Right ventricle myocardium inferior (tissue), 1 donor: ENCODE results near the gene RBPJL. TPM values are rescaled to one million over a fixed set of nuclear protein-coding genes. Genes with fewer than 3 reads are reported as not detected.

Experiments used
- ATAC-seq: fragments of 200-7000 bp; cut with Tn5 transposase; one replicate; pipeline ENCODE4 v1.9.1; 2020; ENCODE audit warnings: mild to moderate bottlenecking, moderate library complexity
- DNase-seq: peaks from one replicate; pipeline ENCODE4 v3.0.0; 2021; ENCODE audit errors: missing footprints
- intact Hi-C: fragments of 100-400 bp; cut with DNase I; formaldehyde crosslinking; loops from one replicate; pipeline ENCODE4 v1.11.0; 2022
- total RNA-seq: library from RNA; stranded (reverse); fragmentation: NEBNext Ultra II Directional; extraction: Animal tissue kit (Norgen Biotek cat#: 25700); gene quantifications from one replicate; pipeline ENCODE4 v1.2.1, GENCODE V29; 2021
- donor health status: DM: no; HTN: yes; CAD: no; lungs with severe emphysema.

RBPJL gene
- total RNA-seq, 1 donor from 2014 or later, result not detected

DNA sequence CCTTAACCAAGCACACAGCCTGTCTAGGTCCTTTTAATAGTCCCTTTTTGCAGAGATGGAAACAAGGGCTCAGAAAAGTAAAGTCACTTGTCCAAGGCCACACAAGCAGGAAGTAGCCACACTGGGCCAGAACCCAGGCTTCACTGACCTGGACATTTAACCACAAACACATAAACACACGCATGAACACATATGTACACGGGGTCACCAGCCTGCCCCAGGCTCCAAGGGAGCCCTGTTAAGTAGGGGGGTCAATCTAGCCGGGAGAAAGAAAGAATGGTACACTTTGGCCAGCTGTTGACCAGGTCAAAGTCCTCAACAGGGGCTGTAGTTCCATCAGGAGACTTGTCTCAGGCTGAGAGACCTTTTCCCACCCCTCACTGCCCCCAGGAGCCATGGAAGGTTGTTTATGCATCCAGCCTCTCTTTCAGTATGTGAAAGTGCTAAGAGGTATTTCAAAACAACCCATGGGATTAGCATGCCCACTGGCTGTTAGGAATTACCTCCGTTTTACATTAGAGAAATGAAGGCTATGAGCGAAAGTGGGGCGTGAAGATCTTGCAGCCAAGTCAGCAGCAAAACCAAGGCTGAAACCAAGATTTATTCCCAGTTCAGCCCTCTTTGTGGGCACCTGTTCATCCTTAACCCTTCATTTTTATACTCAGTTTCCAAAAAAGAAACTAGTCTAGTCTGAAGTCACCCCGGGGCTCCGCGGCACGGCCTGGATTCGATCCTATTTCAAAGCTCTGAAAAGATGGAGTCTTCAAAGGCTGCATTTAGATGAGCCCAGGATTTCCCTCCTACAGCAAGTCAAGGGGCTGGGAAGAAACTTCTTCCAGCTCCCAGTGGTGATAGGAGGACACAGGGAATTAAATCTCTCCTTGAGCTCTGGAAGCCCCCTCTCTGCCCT is 31.7 kb downstream of the RBPJL start:
- intact Hi-C loops, result no loop called here
- ATAC-seq, result no peak
- DNase-seq, result no peak

DNA sequence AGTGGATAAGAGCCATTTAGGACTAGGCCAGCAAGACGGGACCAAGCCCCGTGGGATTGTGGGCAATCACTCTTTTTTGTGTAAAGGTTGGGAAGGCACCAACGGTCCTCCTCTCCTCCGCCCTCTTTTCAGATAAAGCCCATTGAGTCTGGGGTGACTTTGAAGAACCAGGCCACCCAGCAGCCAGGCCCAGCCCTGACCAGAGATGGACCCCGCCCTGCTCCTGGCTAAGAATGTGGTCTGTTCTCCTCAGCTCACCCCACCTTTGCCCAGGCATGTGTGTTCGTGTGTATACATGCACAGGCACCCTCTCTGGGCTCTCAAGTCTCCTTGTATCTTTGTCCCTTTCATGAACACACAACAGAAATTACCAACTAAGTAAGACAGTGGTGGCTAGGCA is 32.4 kb downstream of the RBPJL start:
- no peak for ATAC-seq
- DNase-seq, result no peak
- intact Hi-C loops, result no loop called here

DNA sequence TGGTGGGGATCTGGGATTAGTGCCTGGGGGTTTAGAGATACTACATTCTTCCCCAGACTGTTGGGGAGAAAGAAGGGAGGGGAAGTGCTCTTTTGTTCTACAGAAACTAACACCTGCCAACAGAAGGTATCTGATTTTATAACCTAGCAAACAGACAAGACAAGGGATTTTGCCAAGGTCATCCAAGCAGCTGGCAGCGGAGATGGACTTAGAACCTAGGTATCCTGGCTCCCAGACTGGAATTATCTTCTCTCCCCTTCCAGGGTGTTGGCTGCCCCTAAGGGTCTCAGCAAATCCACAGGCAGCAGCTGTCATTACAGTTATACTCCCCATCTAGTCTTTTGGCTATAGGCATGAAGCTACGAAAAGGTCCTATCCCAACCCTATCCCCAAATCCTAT is 33.2 kb downstream of the RBPJL start:
- no peak for ATAC-seq
- intact Hi-C loops, result loop anchor here (1.0 to 5.0 kb wide), 2 partner anchors 19 to 68 kb away; partner anchors contain the start of gene DBNDD2
- no peak for DNase-seq

DNA sequence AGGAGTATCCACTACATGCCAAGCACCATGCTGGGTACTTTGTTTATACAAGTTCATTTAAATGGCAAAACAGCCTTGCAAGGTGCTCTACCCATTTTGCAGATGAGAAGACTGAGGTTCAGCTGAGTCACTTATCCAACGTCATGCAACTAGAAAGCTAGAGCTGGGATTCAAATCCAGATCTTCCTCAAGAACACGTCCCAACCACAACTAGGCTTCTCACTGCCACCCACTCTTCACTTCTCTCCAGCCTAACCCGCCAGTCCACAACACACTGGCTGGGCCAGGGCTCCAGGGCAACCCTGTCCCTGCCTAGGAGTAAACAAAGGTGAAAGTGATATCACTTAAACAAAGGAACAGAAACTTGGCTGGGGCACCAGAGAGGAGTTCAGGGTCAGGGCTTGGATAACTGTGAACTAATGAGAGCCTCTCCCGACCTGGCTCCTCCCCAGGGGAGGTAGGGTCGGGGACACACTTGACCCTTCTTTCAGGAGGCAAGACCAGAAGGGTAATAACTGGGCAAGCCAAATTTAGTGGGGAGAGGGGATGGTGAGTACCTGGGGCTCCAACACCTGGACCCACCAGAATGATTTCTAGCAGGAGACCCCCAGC is 33.7 kb downstream of the RBPJL start:
- peak; percentile 59 for ATAC-seq
- no peak for DNase-seq
- intact Hi-C loops, result loop anchor here (1.0 to 5.0 kb wide), 2 partner anchors 18 to 67 kb away; partner anchors contain the start of gene DBNDD2

DNA sequence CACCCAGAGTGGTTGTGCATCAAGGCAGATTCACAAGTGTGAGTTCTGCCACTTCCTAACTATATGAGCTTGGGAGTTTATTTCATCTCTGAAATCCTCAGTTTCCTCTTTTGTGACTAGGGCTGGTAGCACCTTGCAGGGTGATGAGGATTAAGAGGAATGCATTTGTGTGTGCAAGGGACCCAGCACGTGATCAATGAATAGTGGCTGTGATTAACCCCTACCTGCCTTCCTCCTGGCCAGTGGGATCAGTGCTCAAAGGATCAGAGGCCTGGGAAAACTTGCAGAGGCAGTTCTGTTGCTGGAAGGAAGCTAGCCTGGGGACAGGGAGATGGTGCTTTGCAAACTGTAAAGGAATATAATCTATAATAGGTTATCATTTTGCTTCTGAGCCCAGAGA is 34.3 kb downstream of the RBPJL start:
- intact Hi-C loops, result loop anchor here (1.0 to 5.0 kb wide), 2 partner anchors 17 to 66 kb away; partner anchors contain the start of gene DBNDD2
- DNase-seq (no peak), ATAC-seq (no peak)

DNA sequence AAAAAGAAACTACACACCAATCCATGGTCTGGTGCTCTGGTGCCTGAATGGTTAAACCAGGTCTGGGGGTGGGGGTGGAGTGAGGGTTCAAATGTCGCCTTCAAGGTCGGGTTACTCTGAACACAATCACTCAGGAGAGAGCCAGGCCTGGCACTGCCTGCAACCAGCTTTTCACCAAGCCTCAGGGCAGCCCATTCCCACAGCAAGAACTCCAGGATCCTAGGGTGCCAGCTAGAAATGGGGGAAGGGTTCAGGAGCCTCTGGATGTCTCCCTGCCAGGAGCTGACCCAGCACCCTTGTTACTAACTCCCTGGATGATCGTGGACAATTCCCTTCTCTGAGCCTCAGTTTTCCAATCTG is 34.9 kb downstream of the RBPJL start:
- intact Hi-C loops, result loop anchor here (5.0 kb wide), 1 partner anchor 66 kb away; the partner anchor contains the start of gene DBNDD2
- ATAC-seq (no peak), DNase-seq (no peak)

DNA sequence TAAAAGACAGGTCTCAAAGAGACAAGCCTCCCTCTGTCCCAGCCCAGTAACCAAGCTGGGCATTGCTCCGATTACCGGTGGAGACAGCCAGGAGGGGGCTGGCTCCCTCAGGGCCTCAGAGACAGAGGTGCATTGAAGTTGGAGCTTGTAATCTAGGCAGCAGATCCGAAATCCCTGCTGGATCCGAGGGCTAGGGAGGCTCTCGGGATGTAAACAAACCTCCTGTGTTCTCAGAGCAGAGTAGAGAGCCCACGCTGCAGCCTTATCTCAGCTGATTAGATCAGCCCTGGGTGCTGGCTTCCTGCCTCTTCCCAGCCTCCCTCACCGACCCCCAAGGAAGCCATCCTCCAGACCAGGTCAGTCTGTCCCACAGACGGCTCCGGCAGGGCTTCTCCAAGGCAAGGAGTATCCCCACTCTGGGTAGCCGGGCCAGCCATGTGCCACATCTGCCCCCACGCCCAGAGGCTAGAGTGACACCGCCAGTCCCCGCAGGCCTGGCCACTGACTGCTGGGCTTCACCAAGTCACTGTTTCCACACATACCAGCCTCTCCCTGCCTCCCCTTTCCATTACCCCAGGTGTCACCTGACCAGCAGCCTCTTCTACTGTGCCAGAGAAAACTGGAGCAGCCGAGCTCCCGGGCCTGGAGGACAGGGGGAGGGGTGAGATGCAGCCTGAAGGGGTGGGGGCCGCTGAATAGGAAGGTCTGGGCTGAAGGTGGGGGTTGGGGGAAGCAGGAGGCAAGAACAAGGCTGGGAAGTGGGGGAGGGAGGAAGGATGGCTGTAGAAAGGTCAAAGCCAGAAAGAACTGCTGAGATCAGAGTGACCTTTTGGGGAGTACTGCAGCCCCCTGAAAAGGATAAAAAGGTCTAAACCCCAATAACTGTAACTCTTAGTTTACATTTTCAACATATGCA is 35.6 kb downstream of the RBPJL start:
- DNase-seq (no peak), ATAC-seq (peak; percentile 80)
- intact Hi-C loops, result loop anchor here (5.0 kb wide), 1 partner anchor 65 kb away; the partner anchor contains the start of gene DBNDD2

DNA sequence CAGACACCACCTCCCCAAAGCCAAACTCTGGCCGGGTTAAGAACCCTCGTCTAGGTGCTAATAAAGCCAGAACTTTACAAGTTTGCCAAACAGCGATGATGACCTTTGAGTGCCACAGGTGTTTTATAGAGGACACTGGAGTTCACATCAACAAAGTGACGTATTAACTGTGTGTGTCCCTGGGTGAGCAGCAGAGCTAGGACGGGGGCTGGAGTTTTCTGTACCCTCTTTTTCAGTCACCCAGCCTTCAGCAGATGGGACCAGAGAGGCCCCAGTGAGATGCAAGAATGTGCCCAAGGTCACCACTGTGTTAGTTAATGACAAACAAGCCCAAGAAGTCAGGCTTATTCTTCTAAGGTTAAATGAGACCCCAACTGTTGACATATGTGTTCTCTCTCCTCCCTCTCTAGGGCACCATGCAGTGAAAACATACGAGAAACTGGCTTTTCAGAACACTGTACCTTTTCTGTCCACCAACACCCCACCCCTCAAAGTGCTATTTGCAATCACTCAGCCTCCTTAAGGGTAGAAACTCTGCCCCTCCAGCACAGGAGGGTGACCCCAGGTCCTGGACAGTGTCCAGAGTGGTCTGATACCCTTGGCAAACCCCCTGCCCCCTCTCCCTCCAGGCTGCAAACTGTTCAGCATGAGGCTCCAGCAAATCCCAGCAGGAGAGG is 36.4 kb downstream of the RBPJL start:
- ATAC-seq, result no peak
- intact Hi-C loops, result loop anchor here (5.0 kb wide), 1 partner anchor 64 kb away; the partner anchor contains the start of gene DBNDD2
- DNase-seq, result no peak

DNA sequence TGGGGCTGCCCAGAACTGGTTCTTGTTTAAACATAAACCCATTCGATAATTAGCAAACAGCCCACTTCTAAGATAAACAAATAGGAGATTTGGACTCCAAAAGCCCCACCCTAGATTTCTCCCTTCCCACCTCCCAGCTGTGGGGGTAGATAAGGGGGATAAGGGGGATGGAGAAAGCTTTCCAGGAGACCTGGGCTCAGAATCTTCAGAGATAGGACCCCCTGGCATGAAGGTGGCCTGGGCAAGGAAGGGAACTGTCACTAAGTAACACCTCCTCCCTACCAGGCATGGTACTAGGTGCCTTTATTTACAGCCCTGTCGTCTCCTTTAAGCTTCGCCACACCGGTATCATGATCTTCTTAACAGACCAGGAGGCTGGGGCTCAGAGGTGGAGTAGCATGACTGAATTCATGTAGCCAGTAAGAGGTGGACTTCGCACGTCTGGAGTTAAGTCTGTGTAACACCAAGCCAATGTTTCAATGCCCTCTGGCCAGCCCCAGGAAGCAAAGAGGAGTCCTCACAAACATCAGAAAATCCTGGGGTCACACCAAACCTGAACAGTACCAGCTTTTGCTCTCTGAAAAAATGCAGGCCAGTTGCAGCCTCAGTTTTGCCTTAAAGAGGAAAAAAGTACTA is 37.0 kb downstream of the RBPJL start:
- ATAC-seq (no peak), DNase-seq (no peak)
- intact Hi-C loops, result loop anchor here (5.0 kb wide), 1 partner anchor 64 kb away; the partner anchor contains the start of gene DBNDD2

DNA sequence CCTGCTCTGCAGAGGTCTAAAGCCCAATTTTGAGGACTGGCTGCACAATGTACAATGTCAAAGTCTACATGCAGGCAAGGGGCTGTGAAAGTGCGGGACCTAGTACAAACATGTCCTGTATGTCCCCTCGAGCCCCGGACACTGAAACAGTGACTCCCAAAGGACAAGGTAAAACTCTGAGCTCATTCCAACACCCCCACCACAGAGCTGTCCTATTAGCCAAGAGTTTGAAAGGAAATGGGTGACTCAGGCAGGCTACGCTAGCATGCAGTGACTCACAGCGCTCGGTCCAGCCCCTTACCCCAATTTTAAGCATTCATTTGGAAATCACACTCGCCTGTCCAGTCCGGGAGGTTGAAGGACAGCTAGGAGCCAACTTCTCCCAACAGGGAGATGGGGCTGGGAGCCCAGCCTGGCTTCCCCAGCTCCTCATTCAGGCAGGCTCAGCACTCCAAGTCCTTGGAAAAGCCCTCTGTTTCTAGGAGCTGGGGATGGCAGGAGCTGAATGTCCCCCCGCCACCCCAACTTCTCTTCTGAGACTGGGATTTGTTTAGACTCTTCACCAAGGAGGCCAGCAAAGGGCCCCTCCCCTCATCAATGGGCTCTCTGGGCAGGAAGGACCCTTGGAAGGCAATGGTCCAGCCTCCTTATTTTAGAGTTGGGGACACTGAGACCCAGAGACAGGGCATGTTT is 37.7 kb downstream of the RBPJL start:
- no peak for DNase-seq
- no peak for ATAC-seq
- intact Hi-C loops, result loop anchor here (5.0 kb wide), 1 partner anchor 63 kb away; the partner anchor contains the start of gene DBNDD2

DNA sequence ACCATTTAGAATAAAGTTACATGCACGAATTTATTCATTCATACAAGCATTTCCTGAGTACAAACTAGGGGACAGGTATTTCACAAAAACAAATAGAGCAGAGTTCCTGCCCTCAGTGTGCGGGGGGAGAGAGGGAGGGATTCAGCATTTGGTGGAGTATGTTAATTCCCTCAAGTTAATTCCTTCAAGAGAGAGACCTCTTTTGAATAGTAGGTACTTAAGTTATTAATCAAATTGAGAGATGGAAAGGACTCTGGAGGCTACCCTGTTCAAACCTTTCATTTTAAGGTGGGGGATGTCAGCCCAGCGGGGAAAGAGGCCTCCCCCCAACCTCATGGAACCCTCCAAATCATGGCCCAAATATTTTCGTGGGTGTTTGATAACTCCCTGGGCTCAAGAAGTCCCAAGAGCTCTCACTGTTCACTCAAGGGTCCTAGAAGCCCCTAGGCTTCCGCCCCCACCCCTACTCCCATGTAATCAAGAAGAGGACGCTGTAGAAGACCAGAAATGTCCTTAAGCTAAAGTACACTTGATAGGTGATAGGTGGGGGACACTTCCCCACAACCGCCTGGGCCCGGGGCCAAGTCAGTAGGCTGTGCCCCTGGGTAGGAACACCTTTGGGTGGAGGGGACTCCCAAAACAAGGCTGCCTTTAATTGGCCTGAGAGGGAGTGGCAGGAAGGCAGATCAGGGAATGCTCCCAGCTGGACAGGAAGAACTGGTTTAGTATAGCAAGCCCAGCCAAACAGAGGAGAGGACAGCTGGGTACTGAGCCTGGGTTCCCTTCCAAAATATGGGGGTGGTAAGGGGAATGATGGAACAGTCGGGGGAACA is 38.7 kb downstream of the RBPJL start:
- ATAC-seq (no peak), DNase-seq (no peak)
- intact Hi-C loops, result no loop called here

DNA sequence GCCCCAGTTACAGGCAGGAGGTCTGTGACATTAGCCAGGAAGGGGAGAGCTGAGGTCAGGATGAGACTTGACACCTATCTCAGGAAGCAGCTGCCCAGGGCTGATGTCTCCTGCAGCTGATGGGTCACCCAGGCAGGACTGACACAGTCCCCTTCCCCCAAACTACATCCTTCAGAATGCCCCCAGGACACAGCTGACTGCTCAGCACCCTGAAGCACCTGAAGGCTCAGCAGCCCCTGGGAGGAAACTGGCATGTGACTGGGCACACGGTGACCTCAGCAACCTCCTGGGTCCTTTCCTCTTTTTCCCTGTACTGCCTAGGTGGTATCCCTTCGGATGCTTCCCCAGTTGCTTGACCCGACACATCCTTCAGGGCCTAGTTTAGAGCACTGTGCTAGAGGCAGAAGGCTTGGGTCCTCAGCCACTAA is 39.7 kb downstream of the RBPJL start:
- DNase-seq (no peak), ATAC-seq (no peak)
- intact Hi-C loops, result no loop called here

DNA sequence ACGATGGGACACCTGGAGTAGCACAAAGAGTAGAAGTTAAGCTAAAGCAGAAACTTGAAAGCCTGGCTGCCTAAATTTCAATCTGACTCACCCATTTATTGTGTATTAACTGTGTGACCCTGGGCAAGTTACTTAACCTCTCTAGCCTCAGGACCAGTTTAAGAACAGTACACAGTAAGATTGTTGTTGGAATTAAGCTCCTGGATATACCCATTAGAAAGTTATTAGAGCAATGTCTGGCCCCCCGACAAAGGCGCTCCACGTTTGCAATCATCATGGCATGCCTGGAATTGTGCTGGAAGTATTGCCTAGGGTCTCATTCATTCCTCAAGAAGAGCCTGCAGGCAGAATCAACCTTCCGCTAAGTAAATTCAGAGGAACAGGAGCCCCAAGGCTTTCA is 40.2 kb downstream of the RBPJL start:
- ATAC-seq (no peak), DNase-seq (no peak)
- intact Hi-C loops, result no loop called here

DNA sequence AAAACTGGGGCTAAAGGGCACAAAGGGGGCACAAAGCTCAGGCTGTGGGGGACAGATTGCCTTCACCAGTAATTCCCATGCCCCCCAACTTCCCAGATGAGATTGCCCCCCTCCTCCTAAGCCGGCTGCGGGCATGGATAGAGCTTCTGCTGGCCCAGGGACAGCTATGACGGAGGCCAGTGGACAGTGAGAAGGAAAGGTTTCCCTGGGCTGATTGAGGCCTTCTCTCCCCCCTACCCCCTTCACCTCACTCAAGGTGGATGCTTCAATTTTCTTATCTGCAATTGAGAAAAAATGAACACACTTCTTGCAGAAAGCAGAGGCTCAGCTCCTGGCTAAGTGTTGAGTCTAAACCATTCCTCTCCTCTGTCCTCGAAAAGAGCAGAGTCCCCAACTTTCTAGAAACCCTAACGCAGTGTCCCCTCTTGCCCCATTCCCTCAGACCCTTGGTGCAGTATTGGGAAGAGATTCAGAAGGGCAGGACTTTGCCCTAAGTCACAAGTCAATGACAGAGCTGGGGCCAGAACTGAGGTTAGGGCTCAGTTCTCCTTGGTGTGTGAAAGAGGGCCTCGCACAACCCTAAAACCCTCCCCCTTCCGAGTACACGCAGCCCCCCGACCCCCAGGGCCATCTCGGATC is 40.8 kb downstream of the RBPJL start:
- intact Hi-C loops, result no loop called here
- DNase-seq, result no peak
- ATAC-seq, result peak; percentile 6

DNA sequence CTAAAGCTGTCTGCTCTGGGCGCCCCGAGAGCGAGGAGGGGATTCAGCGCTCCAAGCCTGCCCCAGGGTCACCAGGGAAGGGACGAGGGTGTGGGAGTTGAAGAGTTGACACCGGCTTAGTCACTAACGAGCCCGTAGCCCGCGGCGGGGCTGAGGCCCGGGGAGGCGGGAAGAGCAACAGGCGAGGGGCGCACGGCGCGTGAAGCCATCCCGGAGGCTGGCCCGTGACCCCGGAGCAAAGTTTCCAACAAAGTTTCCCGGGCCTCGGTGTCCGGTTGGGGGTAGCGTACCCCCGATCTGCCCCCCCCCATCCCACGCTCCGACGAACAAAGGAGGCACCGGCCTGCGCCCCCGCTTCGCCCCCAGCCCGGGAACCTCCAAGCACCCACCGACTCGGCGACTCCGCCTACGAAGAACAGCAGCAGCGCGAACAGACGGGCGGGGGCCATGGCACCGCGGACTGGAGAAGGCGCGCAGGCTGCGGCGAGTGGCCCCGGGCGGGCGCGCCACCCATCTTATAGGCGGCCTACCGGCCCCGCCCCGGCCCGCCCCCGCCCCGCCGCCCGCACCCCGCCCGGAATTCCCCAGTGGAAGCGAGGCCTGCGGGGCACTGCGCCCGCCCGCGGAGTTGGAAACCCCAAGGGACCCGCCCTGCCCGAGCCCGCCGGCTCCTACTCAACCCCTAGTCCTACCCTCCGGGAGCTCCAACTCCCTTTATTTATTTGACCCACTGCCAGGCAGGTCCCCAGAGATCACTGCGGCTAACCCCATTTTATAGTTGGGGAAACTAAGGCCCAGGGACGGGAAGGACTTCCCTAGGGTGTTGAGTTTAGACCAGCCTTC is 41.5 kb downstream of the RBPJL start, which contains the start of gene SDC4:
Gene SDC4 (minus strand): TSS at position 489 of the 843 bp plus-strand sequence. CDS start 40 bp downstream, at position 449.
- peak; percentile 75 for DNase-seq
- intact Hi-C loops, result no loop called here
- peak; percentile 82 for ATAC-seq
